Parathyroid adenoma (tissue), 2 donors: ENCODE results near the gene THBS2.

ENCODE experiments used
- H2AFZ ChIP-seq: fragments of 300-600 bp; sonication (generic); one replicate; pipeline ENCODE4 v1.7.0; 2017; ENCODE audit warnings: antibody characterized with exemption, mild to moderate bottlenecking
- H3K27ac ChIP-seq: fragments of 300-600 bp; sonication (generic); one replicate; pipeline ENCODE4 v1.7.0; 2017
- H3K27me3 ChIP-seq: fragments of 300-600 bp; sonication (generic); one replicate; pipeline ENCODE4 v1.7.0; 2017; ENCODE audit warnings: low read length; ENCODE audit not compliant: control insufficient read depth, insufficient read depth
- H3K36me3 ChIP-seq: fragments of 300-600 bp; sonication (generic); one replicate; pipeline ENCODE4 v1.7.0; 2017; ENCODE audit warnings: low read length; ENCODE audit not compliant: control insufficient read depth, insufficient read depth
- H3K4me1 ChIP-seq: fragments of 300-600 bp; sonication (generic); one replicate; pipeline ENCODE4 v1.7.0; 2017; ENCODE audit warnings: control low read depth
- H3K4me2 ChIP-seq: fragments of 300-600 bp; sonication (generic); one replicate; pipeline ENCODE4 v1.7.0; 2017; ENCODE audit warnings: low read length
- H3K4me3 ChIP-seq: fragments of 300-600 bp; sonication (generic); one replicate; pipeline ENCODE4 v1.7.0; 2017; ENCODE audit warnings: low read depth, low read length
- H3K79me2 ChIP-seq: fragments of 300-600 bp; sonication (generic); one replicate; pipeline ENCODE4 v1.7.0; 2017; ENCODE audit warnings: control low read depth
- H3K9ac ChIP-seq: fragments of 300-600 bp; sonication (generic); one replicate; pipeline ENCODE4 v1.7.0; 2017; ENCODE audit warnings: mild to moderate bottlenecking
- H3K9me3 ChIP-seq: fragments of 300-600 bp; sonication (generic); one replicate; pipeline ENCODE4 v1.7.0; 2017; ENCODE audit warnings: low read length; ENCODE audit not compliant: control insufficient read depth
- CTCF ChIP-seq: fragments of 300-600 bp; sonication (generic); IDR thresholded peaks from one replicate; pipeline ENCODE4 v1.7.0; 2017; ENCODE audit warnings: antibody characterized with exemption, mild to moderate bottlenecking
- donor health status: primary hyperparathyroidism.

THBS2 gene

GRCh38 chr6:169288591-169288990 lies 34.9 kb upstream of the THBS2 start:
- no peaks in the 10 kb centered on the region for H3K36me3 ChIP-seq
- H3K4me3 ChIP-seq = no peak overlapping the region
- no peak for TF ChIP-seq CTCF
- H3K27ac ChIP-seq = no peak overlapping the region
- H3K79me2 ChIP-seq = no peaks in the 10 kb centered on the region
- no peaks in the 10 kb centered on the region for H3K4me1 ChIP-seq
- no peaks in the 10 kb centered on the region for H3K27me3 ChIP-seq
- H3K9me3 ChIP-seq = no peaks in the 10 kb centered on the region
- H3K9ac ChIP-seq = no peak overlapping the region
- H2AFZ ChIP-seq = no peak overlapping the region
- H3K4me2 ChIP-seq = no peak overlapping the region

GRCh38 chr6:169287675-169288074 lies 34.0 kb upstream of the THBS2 start:
- H3K79me2 ChIP-seq = no peaks in the 10 kb centered on the region
- no peak overlapping the region for H3K9ac ChIP-seq
- H3K27me3 ChIP-seq = no peaks in the 10 kb centered on the region
- no peak overlapping the region for H2AFZ ChIP-seq
- H3K4me3 ChIP-seq = no peak overlapping the region
- no peaks in the 10 kb centered on the region for H3K36me3 ChIP-seq
- no peaks in the 10 kb centered on the region for H3K4me1 ChIP-seq
- no peaks in the 10 kb centered on the region for H3K9me3 ChIP-seq
- H3K4me2 ChIP-seq = no peak overlapping the region
- no peak for TF ChIP-seq CTCF
- H3K27ac ChIP-seq = no peak overlapping the region

GRCh38 chr6:169286961-169287360 lies 33.3 kb upstream of the THBS2 start:
- Histone ChIP-seq H3K4me3 (no peak overlapping the region), H3K9ac (no peak overlapping the region), H2AFZ (no peak overlapping the region), H3K4me1 (no peaks in the 10 kb centered on the region), H3K79me2 (no peaks in the 10 kb centered on the region), H3K27me3 (no peaks in the 10 kb centered on the region), H3K27ac (no peak overlapping the region), H3K9me3 (no peaks in the 10 kb centered on the region), H3K36me3 (no peaks in the 10 kb centered on the region), H3K4me2 (no peak overlapping the region)
- no peak for TF ChIP-seq CTCF

GRCh38 chr6:169285165-169285564 lies 31.5 kb upstream of the THBS2 start:
- Histone ChIP-seq H3K79me2 (no peaks in the 10 kb centered on the region), H3K4me3 (no peak overlapping the region), H3K36me3 (no peaks in the 10 kb centered on the region), H3K27me3 (no peaks in the 10 kb centered on the region), H3K27ac (no peak overlapping the region), H3K4me2 (no peak overlapping the region), H2AFZ (no peak overlapping the region), H3K4me1 (no peaks in the 10 kb centered on the region), H3K9ac (no peak overlapping the region), H3K9me3 (no peaks in the 10 kb centered on the region)
- no peak for TF ChIP-seq CTCF

GRCh38 chr6:169283924-169284323 lies 30.3 kb upstream of the THBS2 start:
- Histone ChIP-seq H3K9me3 (no peaks in the 10 kb centered on the region), H3K4me3 (no peak overlapping the region), H3K79me2 (no peaks in the 10 kb centered on the region), H3K4me2 (no peak overlapping the region), H3K27ac (no peak overlapping the region), H3K9ac (no peak overlapping the region), H2AFZ (no peak overlapping the region), H3K4me1 (no peaks in the 10 kb centered on the region), H3K36me3 (no peaks in the 10 kb centered on the region), H3K27me3 (no peaks in the 10 kb centered on the region)
- TF ChIP-seq CTCF = no peak
